HL-60 (cell line): ENCODE results near the gene ITFG1.

Experiments used
- CTCF ChIP-seq: IDR thresholded peaks from one replicate; pipeline ENCODE4 v1.5.1; 2011; ENCODE audit warnings: low read length, control low read depth, inconsistent platforms; ENCODE audit not compliant: insufficient read depth
- POLR2AphosphoS5 ChIP-seq: IDR thresholded peaks from 2 replicates; pipeline ENCODE4 v1.6.1; 2012; ENCODE audit warnings: low read depth
- REST ChIP-seq: IDR thresholded peaks from 2 replicates; pipeline ENCODE4 v1.6.1; 2012; ENCODE audit warnings: low read depth; ENCODE audit not compliant: insufficient replicate concordance

GRCh38 chr16:47448830-47449575 lies 11.9 kb downstream of the ITFG1 start:
- no peak for TF ChIP-seq CTCF
- no peak for TF ChIP-seq POLR2AphosphoS5
- no peak for TF ChIP-seq REST
